Activated CD4-positive, alpha-beta T cell treated with anti-CD3 and anti-CD28 coated beads for 4 hours (primary cell): Measurements from ENCODE around the gene ACTN1.

ENCODE experiments used
- DNase-seq, 2 donors: peaks; one replicate each; pipeline ENCODE4 v3.0.0-alpha.2; 2020

The ACTN1 gene

GRCh38 chr14:68932231-68932630 is 46.9 kb downstream of the ACTN1 start:
- DNase-seq = no peak

- DNase-seq = no peak
These were observed 47.5 kb downstream of the ACTN1 start for GRCh38 chr14:68931474-68932051.

DNA sequence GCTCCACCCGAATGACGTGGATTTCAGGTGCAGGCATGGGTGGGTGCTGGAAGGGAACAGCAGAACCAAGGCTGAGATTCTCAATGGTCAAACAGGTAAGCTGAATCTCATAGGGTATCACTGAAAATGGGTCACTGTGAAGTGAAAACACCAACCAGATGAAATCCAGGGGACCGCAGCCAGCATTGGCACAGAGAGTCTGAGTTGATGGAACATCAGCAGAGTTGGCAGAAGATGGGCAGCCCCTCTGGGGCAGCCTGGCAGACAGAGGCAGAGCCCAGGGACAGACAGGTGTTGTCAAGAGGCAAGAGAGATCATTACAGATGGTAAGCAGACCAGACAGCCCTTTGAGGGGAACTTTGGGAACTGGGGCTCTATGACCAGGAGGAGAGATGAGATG is 48.0 kb downstream of the ACTN1 start:
- DNase-seq = no peak

DNA sequence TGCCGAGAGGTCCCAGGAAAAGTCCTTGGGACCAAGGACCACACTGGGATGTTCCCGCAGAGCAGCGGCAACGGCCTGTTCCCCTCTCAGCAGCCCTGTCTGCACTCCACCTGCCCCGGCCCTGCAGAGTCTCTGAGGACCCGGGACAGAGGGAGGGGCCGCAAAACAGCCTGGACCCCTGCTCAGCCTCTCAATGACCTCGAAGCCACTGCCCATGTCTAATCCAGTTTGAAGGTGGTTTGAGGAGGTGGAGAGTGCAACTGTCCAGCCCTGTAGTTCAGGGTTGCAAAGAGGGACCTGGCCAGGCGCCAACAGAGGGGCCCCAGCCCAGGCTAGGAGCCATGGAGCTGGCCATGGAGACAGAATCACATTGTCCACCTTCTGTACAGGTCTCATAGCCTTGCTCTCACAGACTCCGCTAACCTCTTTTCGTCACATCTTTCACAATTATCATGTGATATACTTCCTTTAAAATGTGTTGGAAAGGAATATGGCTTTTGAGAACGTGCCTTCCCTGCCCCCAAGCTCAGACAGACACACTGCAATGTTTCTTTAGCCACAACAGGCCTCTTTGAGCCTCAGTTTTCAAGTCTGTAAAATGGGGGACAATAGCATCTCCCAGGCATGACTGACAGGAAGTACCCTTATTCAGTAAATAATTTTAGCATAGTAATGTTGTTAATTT is 49.3 kb downstream of the ACTN1 start:
- no peak for DNase-seq

GRCh38 chr14:68928770-68929550 is 50.1 kb downstream of the ACTN1 start:
- DNase-seq = no peak

DNA sequence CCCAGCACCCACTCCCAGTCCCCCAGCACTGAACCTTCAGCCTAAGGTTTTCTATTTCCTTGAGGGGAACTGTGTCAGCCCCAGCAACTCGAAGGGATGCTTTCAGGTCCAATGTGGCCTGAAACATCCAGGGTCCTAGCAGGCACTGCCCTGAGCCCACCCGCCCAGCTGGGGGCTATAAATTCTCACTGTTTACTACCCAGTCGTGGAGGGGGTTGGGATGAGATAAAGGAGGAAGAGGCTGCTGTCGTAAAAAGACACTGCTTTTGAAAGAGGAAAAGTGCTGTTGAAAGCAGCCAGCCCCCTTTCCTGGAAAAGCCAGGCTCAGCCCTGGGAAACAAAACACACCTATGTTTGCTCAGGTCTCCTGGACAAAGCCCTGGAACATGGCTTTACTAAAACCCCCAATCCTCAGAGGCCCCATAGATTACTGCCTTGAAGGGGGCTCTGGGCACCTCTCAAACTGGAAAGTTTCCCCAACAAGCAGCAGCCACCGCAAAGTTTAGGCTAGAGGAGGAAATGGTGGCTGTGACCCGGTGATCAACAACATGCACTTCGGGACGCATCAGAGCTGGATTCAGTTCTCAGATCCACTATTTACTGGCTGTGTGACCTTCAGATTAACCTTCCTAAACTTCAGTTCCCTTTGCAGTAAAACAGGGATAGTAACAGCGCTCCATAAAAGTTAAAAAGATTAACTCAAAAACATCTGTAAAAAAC is 51.0 kb downstream of the ACTN1 start:
- no peak for DNase-seq

- DNase-seq = no peak
These were observed 52.0 kb downstream of the ACTN1 start for GRCh38 chr14:68927089-68927488.

- no peak for DNase-seq
These were observed 52.9 kb downstream of the ACTN1 start for GRCh38 chr14:68926236-68926635.

DNA sequence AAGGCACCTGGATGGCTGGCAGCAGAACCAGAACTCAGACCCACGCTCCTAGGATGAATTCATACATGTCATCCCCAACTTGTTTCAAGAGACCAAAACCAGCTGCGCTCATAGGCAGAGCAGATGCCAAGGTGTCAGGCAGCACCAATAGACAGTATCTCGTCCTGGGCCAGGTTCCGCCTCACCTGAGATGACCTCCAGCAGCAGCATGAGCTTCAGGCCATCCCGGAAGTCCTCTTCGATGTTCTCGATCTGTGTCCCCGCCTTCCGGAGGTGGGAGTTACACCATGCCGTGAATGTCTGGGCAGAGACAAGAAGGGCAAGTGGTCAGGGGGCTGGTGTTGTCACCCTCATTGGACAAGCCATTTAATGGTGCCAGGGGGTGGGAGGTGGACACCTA is 53.7 kb downstream of the ACTN1 start:
- DNase-seq = no peak

DNA sequence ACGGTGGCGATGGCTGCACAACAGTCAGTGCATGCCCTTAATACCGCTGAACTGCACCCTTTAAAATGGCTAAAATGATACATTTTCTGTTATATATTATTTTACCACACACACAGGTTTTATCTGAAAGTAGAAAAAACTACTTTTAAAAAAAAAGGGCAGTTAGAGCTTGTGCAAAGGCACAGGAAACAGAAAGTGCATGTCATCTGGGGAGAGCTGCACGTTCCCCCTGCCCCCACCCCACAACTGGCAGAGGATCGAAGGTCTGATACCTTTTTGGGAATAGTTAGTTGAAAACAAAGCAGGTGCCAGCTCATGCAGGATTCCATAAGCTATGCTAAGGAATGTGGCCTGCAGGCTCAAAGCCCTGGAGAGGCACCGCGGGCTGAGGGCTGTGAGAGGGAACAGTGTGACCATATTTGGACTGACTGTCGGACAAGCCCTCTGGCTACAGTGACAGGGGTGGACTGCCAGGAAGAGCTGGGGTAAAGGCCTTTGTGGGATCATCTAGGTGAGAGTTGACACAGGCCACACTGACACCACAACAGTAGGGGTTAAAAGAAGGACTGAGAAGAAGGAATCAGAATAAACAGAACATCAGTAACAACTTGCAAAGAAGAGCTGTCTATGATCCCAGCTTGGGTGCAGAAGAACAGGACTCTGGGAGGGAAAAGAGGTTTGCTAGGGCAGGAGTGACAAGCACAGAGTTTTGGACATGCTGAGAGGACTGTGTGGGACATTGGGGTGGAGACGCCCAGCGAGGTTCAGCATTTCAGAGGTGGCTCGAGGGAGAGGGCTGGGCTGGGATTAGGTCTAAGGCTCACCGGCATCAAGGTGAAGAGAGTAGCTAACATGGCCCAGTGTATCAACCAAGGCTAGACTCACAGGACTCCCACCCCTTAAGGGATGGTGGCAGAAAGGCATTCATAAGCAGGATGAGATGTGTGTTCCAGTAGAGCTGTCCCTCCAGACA is 54.6 kb downstream of the ACTN1 start:
- no peak for DNase-seq

GRCh38 chr14:68922886-68923285 is 56.2 kb downstream of the ACTN1 start:
- DNase-seq = no peak

GRCh38 chr14:68922201-68922621 is 56.9 kb downstream of the ACTN1 start:
- DNase-seq = no peak

DNA sequence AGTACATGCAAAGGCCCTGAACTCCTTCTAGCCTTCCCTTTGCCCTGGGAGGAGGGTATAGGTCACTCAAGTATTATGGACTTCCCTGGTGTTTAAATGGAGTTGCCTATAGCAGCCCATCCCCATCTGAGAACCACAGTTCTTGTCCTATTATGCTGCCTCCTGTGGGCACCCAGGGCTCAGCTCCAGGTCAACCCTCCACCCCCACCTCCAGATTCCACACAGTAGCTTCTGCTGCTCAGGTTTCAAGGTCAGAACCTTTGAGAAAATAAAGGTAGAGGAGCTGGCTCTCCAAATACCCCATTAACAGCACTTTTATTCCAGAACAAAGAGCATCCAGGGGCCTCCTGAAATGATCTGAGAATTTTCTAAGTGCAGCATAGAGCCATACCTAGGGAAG is 57.4 kb downstream of the ACTN1 start:
- no peak for DNase-seq

DNA sequence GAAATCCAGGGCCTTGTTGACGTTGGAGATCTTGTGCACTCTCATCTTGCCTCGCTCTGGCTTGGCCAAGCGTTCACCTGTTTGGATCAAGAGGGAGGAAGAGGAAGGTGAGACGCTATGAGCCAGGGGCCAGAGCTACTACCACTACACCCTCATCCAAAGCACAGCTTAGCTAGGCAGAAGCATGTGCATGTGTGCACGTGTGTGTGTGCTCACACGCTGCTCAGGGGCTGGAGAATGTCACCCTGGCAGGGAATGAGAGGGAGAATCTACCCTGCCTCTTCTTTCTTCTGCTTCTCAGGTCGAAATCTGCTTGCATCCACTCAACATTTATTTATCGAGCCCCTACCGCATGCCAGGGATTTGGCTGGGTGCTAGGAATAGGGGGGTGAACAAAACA is 58.1 kb downstream of the ACTN1 start:
- DNase-seq = no peak

DNA sequence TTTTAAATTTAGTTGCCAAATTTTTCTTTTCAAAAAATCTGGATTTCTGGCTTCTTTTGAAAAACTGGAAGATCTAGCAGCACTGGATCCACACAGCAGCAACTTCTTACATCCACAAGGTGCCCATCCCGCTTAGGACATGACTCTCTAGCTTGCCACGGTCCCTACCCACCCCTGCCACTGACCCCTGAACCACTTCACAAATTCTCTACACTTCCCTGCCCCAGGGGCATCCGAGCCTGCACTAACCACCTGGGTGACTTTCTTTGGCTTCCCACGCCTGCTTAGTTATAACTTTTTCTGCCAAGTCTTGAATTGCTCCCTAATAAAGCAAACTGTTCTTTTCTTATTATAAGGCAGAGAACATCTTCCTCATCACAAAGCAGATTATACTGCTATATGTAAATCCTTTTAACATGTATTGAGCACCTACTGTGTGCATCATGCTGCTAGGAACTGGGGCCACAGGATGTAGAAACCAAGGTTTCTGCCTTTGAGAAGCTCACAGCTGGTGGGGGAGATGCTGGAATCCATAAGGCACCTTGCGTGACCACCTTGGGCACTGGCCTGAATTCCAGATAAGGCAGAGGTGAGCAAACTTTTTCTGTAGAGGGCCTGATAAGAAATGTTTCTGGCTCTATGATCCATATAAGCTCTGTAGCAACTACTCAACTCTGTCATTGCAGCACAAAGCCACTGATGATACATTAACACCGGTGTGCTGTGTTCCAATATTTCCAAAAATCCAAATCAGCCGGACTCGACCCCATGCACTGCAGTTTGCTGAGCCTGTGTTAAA is 59.8 kb downstream of the ACTN1 start:
- no peak for DNase-seq

DNA sequence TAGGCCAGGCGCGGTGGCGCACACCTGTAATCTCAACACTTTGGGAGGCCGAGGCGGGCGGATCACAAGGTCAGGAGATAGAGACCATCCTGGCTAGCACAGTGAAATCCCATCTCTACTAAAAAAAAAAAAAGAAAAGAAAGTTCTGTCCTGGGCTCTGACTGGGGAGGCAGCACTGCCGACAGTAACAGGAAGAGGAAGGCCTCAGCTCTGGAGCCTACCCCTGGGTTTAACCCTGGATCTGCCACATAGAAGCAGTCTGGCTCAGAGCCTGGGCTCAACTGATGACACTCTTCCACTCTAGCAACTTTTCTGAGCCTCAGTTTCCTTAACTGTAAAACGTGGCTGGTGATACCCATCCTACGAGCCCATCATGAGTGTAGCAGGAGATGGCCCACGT is 60.5 kb downstream of the ACTN1 start:
- no peak for DNase-seq

- no peak for DNase-seq
These were observed 62.7 kb downstream of the ACTN1 start for GRCh38 chr14:68916358-68916941.

DNA sequence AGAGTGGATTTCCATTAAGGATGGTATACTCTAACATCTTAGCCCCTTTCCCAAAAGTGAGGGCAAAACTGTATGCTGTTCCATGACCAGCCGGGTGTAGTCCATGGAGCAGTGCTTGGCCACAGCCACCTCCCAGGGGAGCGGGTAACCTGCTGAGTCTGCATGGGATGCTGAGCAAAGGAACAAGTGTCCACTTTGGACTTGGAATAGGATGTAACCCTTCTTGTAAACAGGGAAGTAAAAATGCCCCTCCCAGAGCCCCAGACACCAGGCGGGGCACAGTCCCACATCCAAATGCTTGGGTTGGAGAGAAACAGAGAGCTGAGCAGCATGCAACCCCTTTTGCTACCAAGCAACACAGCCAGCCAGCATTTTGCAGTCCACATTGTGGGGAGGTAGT is 65.6 kb downstream of the ACTN1 start:
- no peak for DNase-seq

DNA sequence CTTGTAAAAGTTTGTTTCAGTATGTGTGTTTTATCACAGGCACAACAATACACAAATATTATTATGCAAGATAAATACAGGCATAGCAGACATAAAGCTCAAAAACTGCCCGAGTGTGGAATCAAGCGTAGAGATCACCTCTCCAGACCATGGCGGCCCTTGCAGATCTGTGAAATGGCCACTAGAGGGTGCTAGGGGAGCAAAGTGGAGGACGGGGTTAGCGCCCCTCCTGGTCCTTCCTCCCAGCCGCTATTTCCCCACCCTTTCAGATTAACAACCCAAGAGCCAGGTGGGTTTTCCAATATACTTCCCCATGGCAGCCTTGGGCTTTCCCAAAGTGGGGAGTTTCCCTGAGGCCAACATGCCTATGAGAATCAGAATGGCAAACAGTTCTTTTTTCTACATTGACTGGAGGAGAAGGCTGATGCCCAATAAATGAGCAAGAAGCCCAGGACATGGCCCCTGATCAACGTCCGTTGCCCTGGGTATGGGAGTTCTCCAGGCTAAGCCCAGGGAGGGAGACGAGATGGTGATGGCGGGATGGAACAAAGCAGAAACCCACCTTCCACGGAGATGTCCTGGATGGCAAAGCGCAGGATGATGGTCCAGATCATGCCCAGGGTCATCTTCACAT is 67.4 kb downstream of the ACTN1 start:
- DNase-seq = peak; percentile 64 to 85

GRCh38 chr14:68910540-68910939 is 68.6 kb downstream of the ACTN1 start:
- no peak for DNase-seq

DNA sequence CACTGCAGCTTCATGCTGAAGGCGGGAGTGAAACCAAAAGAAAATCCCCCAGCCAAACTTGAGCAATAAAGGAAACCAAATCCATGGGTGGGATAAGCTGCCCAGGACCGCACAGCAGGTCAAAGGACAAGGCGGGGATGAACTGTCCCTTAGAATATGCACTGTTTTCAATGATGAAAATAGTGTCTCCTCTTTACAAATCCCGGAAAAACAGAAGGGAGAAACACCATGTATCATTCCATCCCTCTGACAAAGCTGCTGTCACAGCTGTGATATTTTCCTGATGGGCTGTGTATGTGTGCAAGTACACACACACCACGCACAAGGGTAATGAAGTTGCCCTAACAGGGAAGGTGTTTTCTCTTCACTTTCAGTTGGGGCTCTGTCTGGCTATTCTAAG is 70.3 kb downstream of the ACTN1 start:
- DNase-seq = no peak
